Left forelimb (tissue), 1 donor: ENCODE measurements around the gene GATAD2A.

ENCODE experiments used
- DNase-seq: peaks from one replicate; pipeline ENCODE4 v3.0.0-alpha.2; 2018; ENCODE audit warnings: low spot score

GATAD2A gene

GRCh38 chr19:19544257-19544953 is 138.9 kb downstream of the GATAD2A start:
- no peak for DNase-seq

DNA sequence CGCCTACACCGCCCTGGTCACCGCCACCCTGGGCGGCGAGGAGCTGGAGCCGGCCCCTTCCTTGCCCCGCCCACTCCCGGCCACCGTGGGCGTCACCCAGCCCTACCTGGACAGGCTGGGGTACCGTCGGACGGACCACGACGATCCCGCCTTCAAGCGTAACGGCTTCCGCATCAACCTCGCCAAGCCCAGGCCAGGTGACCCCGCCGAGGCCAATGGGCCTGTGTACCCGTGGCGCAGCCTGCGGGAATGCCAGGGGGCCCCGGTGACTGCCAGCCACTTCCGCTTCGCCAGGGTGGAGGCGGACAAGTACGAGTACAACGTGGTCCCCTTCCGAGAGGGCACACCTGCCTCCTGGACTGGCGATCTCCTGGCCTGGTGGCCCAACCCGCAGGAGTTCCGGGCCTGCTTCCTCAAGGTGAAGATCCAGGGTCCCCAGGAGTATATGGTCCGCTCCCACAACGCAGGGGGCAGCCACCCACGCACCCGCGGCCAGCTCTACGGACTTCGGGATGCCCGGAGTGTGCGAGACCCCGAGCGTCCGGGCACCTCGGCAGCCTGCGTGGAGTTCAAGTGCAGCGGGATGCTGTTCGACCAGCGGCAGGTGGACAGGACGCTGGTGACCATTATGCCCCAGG is 139.6 kb downstream of the GATAD2A start:
- no peak for DNase-seq

GRCh38 chr19:19545707-19546106 is 140.2 kb downstream of the GATAD2A start:
- no peak for DNase-seq

DNA sequence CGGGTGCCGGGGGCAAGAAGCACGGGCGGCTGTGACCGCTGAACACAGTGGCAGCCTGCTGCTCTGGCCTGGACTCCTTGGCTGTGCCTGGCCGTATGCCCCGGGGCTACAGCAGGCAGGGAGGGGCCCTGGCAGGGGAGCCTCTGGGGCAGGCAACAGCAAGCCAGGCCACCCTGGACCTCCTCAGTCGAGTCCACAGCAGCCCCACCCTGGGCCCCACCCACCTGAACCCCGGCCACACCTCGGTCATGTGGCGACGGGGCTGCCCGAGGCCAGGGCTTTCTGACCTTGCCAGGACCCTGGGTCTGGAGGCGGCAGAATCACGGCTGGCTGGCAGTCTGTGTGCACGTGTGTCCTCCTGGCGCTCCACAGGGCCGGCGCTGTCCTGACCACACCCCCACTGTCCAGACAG is 141.3 kb downstream of the GATAD2A start:
- no peak for DNase-seq

DNA sequence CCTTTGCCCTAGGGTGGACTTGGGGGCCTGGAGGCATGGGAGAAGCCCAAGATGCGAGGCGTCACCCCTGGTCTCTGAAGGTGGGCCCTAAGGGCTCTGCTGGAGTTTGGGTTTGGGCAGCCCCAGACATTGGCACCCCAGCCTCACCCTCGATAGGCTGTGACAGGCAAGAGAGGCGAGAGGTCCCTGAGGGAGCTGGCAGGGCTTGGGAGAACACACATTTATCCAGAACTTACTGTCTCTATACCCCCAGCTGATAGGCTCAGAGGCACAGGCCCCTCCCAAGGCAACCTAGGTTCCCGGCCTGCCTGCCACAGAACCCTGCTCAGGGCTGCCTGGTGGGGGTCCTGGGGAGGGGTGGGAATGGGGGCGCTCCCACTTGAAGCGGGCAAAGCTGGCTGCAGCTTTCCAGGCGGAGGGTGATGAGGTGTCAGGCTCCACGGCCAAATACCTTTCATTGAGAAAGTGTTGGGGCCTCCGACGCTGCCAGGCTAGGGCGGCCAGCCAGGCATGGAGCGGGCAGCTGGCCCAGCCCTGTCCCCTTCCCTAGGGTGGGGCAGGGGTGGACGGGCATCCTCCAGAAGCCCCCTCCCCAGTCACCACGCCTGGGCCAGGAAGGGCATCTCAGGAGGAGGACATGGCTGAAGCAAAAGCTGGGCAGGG is 142.3 kb downstream of the GATAD2A start:
- no peak for DNase-seq

- DNase-seq: no peak
These were observed 143.7 kb downstream of the GATAD2A start for GRCh38 chr19:19548915-19549759.

DNA sequence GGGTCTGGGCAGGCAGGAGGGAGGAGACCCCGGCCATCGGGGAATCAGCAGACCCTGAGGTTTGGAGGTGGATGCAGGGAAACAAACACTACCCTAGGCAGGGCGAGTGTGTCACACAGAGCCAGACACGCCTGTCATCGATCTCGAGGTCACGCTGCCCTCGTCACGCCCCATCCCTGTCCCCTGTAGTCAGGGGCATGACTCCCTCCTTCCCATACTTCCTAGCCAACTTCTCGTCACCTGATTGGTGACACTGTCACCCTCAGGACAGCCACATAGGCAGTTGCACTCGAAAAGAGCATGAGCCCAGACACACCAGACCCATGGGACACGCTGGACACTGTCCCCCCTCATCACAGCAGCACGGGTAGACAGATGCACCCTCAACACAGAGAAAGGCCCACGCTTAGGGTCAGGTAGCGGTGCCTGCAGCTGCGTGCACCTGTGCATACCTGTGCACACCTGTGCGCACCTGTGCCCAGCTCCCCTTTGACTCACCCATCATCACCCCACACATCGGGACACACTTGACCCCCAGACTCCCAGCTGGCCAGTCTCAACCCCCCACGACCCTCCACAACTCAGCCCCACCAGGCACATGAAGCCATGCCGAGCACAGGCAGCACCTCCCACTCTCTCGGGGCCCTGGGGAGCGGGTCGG is 144.5 kb downstream of the GATAD2A start:
- DNase-seq: no peak

- DNase-seq: peak; percentile 62
These were observed 145.0 kb downstream of the GATAD2A start for GRCh38 chr19:19550485-19550929.

- no peak for DNase-seq
These were observed 145.7 kb downstream of the GATAD2A start for GRCh38 chr19:19550972-19551852.

GRCh38 chr19:19551853-19552192 is 146.3 kb downstream of the GATAD2A start:
- DNase-seq: peak; percentile 67

- no peak for DNase-seq
These were observed 147.3 kb downstream of the GATAD2A start for GRCh38 chr19:19552798-19553197.

DNA sequence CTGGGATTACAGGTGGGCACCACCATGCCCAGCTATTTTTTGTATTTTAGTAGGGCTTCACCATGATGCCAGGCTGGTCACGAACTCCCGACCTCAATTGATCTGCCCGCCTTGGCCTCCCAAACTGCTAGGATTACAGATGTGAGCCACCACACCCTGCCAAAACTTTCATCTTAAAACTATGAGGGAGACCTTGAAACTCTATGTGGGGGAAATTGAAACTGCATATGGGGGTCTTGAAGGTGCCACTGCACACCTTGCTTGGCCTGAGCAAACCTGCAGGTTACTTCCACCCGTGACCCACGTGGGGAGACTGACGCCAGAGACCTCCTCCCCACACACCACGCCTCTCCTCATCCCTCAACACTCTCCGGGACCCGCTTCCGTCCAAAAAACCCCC is 148.2 kb downstream of the GATAD2A start:
- DNase-seq: no peak

DNA sequence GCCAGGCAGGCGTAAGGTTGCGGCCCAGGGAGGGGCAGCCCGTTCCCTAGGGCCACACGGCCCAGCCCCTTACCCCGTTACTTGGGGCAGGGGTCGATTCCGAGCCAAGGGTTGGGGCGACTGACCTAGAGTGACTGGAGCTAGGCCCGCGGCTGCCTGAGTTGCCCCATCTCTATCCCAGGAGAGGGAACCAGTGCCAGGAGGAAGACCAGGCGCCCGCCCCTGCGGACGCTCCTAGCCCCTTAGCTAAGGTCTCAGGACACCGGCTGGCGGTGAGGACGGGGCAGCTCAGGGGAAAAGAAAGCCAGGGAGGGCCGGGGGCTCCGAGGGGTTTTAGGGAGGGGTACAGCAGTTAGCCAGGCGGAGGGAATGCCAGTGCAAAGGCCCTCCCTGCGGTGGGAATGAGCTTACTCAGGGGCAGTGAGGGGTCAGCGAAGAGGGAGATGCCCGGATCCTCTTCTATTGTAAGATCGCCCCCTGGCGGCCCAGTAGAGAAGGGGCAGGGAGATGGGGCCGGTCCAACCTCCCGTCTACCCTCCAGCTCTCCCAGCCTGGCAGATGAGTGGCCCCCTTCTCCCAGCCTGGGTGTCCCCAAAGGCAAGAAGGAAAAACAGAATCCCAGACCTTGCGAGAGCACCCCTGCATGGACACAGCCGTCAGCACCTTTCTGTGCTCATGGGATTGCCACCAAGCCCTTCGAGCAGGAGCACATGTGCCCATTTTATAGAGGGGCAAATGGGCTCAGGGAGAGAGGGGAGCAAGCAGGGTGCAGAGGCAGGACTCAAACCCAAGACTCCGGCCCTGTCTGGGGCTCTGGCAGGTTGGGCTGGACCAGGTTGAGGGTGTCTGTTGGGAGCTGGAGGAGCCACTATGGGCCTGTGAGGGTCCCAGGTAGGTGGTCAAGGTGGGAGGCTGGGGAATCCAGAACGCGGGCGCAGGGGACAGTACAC is 148.9 kb downstream of the GATAD2A start:
- DNase-seq: no peak

DNA sequence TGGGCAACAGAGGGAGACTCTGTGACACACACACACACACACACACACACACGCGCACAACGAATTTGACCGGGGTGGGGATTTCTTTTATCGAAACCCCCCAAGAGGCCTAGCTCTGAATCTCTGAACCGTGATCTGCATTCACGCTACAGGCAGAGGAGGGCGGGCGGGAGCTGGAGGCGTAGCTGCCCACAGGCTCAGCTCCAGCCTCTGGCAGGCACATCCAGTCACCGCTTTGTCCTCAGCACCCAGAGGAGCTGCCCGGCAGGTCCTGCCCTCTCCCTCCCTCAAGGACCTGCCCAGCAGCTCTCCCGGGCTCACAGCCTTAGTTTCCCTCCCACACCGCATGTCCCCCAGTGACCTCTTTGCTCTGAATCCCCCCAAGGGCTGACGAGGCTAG is 152.6 kb downstream of the GATAD2A start:
- no peak for DNase-seq
